Fibroblast of skin of abdomen (primary cell): ENCODE data around the gene SULT4A1.

Experiments used
- DNase-seq: peaks from one replicate; pipeline ENCODE4 v3.0.0-alpha.2; 2013

The SULT4A1 gene

GRCh38 chr22:43796567-43796966 lies 65.7 kb downstream of the SULT4A1 start:
- peak; percentile 71 for DNase-seq

GRCh38 chr22:43795320-43795719 lies 67.0 kb downstream of the SULT4A1 start:
- no peak for DNase-seq

- DNase-seq, result no peak
Measured at GRCh38 chr22:43792905-43793304, 69.4 kb downstream of the SULT4A1 start.

DNA sequence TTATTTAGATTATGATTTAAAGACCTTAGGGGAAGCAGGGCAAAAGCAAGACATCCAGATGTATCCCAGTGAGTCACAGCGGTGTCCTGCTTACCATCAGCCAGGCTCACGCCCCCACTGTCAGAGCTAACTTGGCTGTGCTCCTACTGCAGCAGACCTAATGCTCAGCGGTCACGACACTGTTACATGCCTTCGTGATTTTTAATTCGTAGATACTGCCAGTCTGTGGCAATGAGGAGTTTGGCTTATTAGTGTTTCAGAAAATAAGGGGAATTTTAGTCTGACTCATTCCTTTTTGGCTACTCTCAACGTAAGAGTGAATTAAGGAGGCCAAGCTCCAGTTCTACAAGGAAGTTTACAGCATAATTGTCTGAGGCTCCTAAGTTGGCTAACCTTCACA lies 72.9 kb downstream of the SULT4A1 start:
- DNase-seq, result peak; percentile 96

- DNase-seq, result no peak
Measured at GRCh38 chr22:43783777-43784176, 78.5 kb downstream of the SULT4A1 start.

GRCh38 chr22:43782448-43782847 lies 79.9 kb downstream of the SULT4A1 start:
- no peak for DNase-seq

GRCh38 chr22:43777286-43777685 lies 85.0 kb downstream of the SULT4A1 start:
- DNase-seq, result peak; percentile 76

- no peak for DNase-seq
Measured at GRCh38 chr22:43776081-43776670, 86.1 kb downstream of the SULT4A1 start.
